Gastrocnemius medialis (tissue), 4 donors: Measurements from ENCODE around the gene DPP8. TPM values are rescaled to one million over a fixed set of nuclear protein-coding genes. Genes with fewer than 3 reads are reported as not detected.

Source experiments
- ATAC-seq, 2 donors: fragments of 150-250 bp; one replicate each; pipeline ENCODE4 v1.9.1; 2016
- DNase-seq, 2 donors: peaks; one replicate each; pipeline ENCODE4 v3.0.0-alpha.2; 2019
- H3K27ac ChIP-seq, 4 donors: fragments of 200-600 bp; sonication (generic); 1 replicate in 1 of 4; 2 replicates in 3 of 4; pipeline ENCODE4 v1.5.1; 2016 to 2018; ENCODE audit warnings: mild to moderate bottlenecking in 2 of 4, moderate library complexity in 1 of 4
- H3K27me3 ChIP-seq, 3 donors: fragments of 200-600 bp; sonication (generic) in 2 of 3; 1 replicate in 1 of 3; 2 replicates in 2 of 3; pipeline versions ENCODE4 v1.5.1 to v1.6.0; 2016 to 2019; ENCODE audit warnings: mild to moderate bottlenecking in 1 of 3, moderate library complexity in 1 of 3
- H3K36me3 ChIP-seq, 2 donors: fragments of 200-600 bp; sonication (generic) in 1 of 2; one replicate each; pipeline ENCODE4 v1.5.1; 2017 to 2018
- H3K4me1 ChIP-seq, 2 donors: fragments of 200-600 bp; sonication (generic) in 1 of 2; one replicate each; pipeline ENCODE4 v1.5.1; 2016 to 2017; ENCODE audit warnings: mild to moderate bottlenecking in 2 of 2
- H3K4me3 ChIP-seq, 4 donors: fragments of 200-600 bp; sonication (generic) in 3 of 4; 1 replicate in 1 of 4; 2 replicates in 3 of 4; pipeline ENCODE4 v1.5.1; 2016 to 2019; ENCODE audit warnings: mild to moderate bottlenecking in 2 of 4
- H3K9me3 ChIP-seq, 3 donors: fragments of 200-600 bp; sonication (generic) in 2 of 3; 1 replicate in 1 of 3; 2 replicates in 2 of 3; pipeline ENCODE4 v1.5.1; 2016 to 2019
- POLR2A ChIP-seq, 2 donors: fragments of 450-650 bp; IDR thresholded peaks; one replicate each; pipeline ENCODE4 v1.6.1; 2017; ENCODE audit warnings: antibody characterized with exemption in 2 of 2, mild to moderate bottlenecking in 2 of 2, moderate library complexity in 2 of 2
- in situ Hi-C, 4 donors: fragments of 200-750 bp; cut with MboI; loops; one replicate each; pipeline versions ENCODE4 v1.15.0 to v1.8.0; 2017; ENCODE audit warnings: low sequenced_read_pairs in 4 of 4
- intact Hi-C: fragments of 100-400 bp; cut with DNase I; formaldehyde crosslinking; loops from one replicate; pipeline ENCODE4 v1.15.1; 2023; ENCODE audit warnings: low total_unique reads
- total RNA-seq, 4 donors: library from RNA; depleted of rRNA; stranded (reverse); fragments of >200 nt; gene quantifications; one replicate each; pipeline versions ENCODE4 v1.1.0 to v1.2.3, GENCODE V29; 2016
- TF ChIP-seq, protein P1 (sequence below), 5 experiments: fragments of 450-650 bp in 3 of 5; fragments of 200-600 bp in 2 of 5; sonication (generic) in 2 of 5; IDR thresholded peaks in 4 of 5; conservative IDR thresholded peaks in 1 of 5; 1 replicate in 4 of 5; 2 replicates in 1 of 5; pipeline ENCODE4 v1.5.1; 2016 to 2019; ENCODE audit warnings: antibody characterized with exemption in 5 of 5, mild to moderate bottlenecking in 3 of 5, moderate library complexity in 3 of 5

The DPP8 gene
- total RNA-seq, 4 donors from 2014 or later = 36.9 to 76.6 (median 48.0) TPM

DNA sequence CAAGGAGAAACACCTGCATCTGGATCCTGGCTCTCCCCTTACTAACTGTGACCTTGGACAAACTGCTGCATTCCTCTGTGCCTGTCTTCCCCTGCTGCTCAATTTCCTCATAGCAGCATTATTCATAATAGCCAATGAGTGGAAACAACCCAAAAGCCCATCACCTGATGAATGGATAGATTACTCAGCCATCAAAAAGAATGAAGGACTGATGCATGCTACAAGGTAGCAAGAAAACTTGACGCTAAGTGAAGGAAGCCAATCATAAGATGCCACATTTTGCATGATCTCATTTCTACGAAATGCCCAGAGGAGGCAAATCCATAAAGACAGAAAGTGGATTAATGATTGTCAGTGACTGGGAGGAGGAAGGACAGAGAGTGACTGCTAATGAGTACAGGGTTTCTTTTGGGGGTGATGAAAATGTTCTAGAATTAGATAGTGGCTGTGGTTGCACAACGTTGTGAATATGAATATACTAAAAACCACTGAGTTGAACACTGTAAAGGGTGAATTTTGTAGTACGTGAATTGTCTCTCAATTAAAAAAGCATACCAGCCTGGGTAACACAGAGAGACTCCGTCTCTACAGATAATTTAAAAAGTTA lies 105.9 kb downstream of the DPP8 start:
- Histone ChIP-seq H3K4me1 (peaks cover 29 to 39% of the 10 kb centered on the region in 2 donors), H3K27ac (peak overlapping the region; percentile 35 to 87 (median 48)), H3K27me3 (no peaks in the 10 kb centered on the region), H3K9me3 (no peaks in the 10 kb centered on the region), H3K36me3 (no peaks in the 10 kb centered on the region), H3K4me3 (no peak overlapping the region)
- ATAC-seq (no peak), DNase-seq (no peak)
- intact Hi-C loops (no loop called here), in situ Hi-C loops (no loop called here)
- TF ChIP-seq, protein P1, sequence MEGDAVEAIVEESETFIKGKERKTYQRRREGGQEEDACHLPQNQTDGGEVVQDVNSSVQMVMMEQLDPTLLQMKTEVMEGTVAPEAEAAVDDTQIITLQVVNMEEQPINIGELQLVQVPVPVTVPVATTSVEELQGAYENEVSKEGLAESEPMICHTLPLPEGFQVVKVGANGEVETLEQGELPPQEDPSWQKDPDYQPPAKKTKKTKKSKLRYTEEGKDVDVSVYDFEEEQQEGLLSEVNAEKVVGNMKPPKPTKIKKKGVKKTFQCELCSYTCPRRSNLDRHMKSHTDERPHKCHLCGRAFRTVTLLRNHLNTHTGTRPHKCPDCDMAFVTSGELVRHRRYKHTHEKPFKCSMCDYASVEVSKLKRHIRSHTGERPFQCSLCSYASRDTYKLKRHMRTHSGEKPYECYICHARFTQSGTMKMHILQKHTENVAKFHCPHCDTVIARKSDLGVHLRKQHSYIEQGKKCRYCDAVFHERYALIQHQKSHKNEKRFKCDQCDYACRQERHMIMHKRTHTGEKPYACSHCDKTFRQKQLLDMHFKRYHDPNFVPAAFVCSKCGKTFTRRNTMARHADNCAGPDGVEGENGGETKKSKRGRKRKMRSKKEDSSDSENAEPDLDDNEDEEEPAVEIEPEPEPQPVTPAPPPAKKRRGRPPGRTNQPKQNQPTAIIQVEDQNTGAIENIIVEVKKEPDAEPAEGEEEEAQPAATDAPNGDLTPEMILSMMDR (IDR thresholded peaks at IDR 0.05 in 4 of 5, conservative IDR thresholded peaks at IDR 0.05 in 1 of 5) = no peak
- TF ChIP-seq POLR2A (IDR thresholded peaks at IDR 0.05) = no peak

DNA sequence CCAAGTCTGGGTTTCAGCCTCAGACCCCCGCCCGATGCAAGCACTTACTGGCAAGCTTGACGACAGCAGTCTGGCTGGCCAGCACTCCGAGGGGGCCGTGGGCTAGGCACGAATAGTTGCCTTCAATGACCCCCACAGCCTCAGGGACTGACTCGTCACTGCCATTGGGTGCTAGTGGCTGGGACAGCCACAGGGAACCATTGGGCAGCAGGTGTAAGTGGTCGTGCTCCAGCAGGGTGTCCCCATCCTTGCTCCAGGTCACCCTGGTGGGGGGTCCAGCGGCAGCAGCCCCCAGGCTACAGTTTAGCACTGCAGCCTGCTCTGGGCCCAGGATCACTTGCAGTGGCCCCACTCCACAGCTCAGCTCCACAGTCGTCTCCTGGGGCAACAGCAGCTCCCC lies 106.5 kb downstream of the DPP8 start:
- Histone ChIP-seq H3K4me3 (no peak overlapping the region), H3K9me3 (no peaks in the 10 kb centered on the region), H3K27ac (peak overlapping the region in 1 of 4 donors; percentile 18), H3K36me3 (no peaks in the 10 kb centered on the region), H3K4me1 (peaks cover 34 to 42% of the 10 kb centered on the region in 2 donors), H3K27me3 (no peaks in the 10 kb centered on the region)
- in situ Hi-C loops (no loop called here), intact Hi-C loops (no loop called here)
- DNase-seq (no peak), ATAC-seq (no peak)
- TF ChIP-seq, protein P1 (IDR thresholded peaks at IDR 0.05 in 4 of 5, conservative IDR thresholded peaks at IDR 0.05 in 1 of 5) = no peak
- no peak for TF ChIP-seq POLR2A (IDR thresholded peaks at IDR 0.05)

DNA sequence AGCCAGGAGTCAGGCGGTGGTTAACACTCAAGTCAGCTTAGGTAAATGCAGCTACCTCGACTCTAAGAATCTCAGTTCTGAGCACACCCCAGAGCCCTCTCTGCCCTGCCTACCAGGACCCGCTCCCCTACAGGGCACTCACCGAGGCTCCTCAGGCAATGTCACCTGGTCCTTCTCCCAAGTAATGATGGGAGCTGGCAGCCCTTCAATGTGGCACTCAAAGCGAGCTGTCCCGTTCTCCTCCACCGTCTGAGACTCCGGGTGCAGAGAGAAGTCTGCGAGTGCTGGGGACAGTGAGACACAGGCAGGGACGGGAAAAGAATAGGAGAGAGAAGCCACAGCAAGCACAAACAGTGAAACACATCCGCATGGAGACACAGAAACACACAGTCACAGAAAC lies 107.5 kb downstream of the DPP8 start:
- Histone ChIP-seq H3K4me3 (no peak overlapping the region), H3K27me3 (no peaks in the 10 kb centered on the region), H3K4me1 (peaks cover 35 to 41% of the 10 kb centered on the region in 2 donors), H3K36me3 (no peaks in the 10 kb centered on the region), H3K9me3 (no peaks in the 10 kb centered on the region), H3K27ac (peak overlapping the region in 1 of 4 donors; percentile 33)
- TF ChIP-seq, protein P1 (IDR thresholded peaks at IDR 0.05 in 4 of 5, conservative IDR thresholded peaks at IDR 0.05 in 1 of 5) = no peak
- TF ChIP-seq POLR2A (IDR thresholded peaks at IDR 0.05) = no peak
- DNase-seq (no peak), ATAC-seq (no peak)
- intact Hi-C loops = no loop called here
- in situ Hi-C loops = no loop called here

DNA sequence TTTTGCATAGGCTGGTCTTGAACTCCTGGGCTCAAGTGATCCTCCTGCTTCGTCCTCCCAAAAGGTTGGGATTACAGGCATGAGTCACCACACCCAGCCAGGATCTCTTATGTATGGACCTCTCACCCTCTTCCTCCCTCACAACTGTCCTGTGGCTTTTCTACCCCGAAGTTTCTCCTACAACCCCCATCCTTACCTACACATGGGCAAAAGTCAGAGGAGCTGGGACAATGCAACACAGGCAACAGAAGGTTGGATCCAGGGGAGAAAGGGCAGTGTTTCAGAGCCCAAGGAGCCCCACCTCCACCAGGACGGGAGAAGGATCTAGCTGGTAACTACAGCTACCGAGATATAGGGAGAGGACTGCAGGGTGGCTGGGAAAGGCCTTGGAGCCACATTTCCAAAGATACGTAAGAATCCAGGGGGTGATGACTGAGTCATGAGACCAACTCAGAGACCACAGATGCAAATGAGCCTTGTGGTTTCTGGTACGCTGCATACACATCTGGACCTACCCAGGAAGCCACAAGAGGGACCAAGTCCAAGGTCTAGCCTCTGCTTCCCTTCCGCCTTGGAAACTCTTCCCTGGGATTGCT lies 108.4 kb downstream of the DPP8 start:
- H3K36me3 ChIP-seq = no peaks in the 10 kb centered on the region
- H3K27me3 ChIP-seq = no peaks in the 10 kb centered on the region
- in situ Hi-C loops = no loop called here
- no peak for TF ChIP-seq POLR2A (IDR thresholded peaks at IDR 0.05)
- TF ChIP-seq, protein P1 (IDR thresholded peaks at IDR 0.05 in 4 of 5, conservative IDR thresholded peaks at IDR 0.05 in 1 of 5) = no peak
- peak overlapping the region in 3 of 4 donors; percentile 52 to 80 (median 69) for H3K27ac ChIP-seq
- H3K4me3 ChIP-seq = no peak overlapping the region
- intact Hi-C loops = no loop called here
- ATAC-seq = no peak
- H3K4me1 ChIP-seq = peaks cover 27 to 32% of the 10 kb centered on the region in 2 donors
- no peak for DNase-seq
- no peaks in the 10 kb centered on the region for H3K9me3 ChIP-seq
